ENCODE measurements around the gene THAP3.
"Not testable (repeated sequence)": the region's sequence is repeated elsewhere in the genome, so short reads cannot be mapped to it uniquely, and the experiment has no call there.

THAP3 gene

DNA sequence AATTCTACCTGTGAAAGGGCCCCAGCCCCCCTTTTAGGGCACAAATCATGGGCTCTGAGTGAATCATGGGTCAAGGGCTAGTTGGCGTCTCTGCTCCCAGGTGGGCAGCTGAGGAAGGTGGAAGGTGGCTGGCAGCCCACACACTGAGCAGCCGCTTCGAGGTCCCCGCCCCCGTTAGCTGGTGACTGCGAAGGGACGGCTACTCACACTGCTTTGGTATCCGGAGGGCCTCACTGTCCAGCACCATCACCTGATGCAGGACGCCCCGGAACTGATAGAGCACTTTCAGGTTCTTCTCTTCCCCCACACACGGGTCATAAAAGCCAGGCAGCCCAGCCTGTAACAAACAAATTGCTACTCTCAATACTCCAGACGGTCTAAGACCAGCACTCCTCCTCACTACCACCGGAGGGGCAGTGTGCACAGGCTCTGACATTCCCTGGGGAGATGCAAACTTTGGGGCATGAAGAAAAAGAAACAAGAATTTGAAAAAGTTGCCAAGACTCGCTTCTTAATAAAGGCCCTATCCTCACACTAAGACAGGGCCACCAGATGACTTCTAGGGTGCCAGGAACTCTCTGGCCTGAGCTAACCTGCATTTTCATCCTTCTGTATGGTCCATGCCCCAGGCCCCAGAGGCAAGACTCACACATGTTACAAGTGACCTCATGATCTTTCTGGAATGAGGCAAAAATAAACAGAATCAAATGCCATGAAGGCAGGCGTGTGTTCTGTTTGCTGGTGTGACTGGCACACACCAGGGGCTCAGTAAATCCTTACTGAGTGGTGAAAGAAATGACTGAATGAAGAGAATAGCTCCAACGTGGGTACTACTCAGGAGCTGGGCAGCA is 11.5 kb downstream of the THAP3 start:
- DNase-seq, result no peak

DNA sequence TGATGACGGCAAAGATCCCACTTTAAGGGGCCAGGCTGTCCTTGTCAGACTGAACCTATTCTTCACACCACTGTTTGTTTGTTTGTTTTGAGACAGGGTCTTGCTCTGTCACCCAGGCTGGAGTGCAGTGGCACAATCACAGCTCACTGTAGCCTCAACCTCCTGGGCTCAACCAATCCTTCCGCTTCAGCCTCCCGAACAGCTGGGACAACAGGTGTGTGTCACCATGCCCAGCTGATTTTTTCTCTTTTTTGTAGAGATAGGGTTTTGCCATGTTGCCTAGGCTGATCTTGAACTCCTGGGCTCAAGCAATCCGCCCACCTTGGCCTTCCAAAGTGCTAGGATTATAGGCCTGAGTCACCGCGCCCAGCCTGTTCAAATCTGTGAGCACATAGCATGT is 12.1 kb downstream of the THAP3 start:
- not testable (repeated sequence) for DNase-seq

DNA sequence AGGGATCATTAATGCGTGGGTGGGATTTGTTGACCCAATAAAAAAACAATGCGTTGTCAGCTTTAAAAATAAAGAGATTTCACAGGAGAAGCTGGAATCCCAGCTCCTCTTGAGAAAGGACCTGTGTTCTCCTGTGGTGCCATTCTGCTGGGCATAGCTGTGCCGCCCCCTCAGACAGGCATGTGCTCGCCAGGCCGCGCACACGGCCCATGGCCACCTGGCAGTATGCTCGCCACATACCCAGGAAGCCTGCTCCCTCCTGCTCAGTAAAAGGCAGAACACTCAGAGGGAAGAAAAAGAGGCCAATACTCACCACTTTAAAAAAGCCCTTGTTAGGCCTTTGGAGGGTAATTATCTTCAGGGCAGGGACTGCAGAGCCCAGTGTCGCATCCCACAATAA is 13.1 kb downstream of the THAP3 start:
- no peak for DNase-seq

DNA sequence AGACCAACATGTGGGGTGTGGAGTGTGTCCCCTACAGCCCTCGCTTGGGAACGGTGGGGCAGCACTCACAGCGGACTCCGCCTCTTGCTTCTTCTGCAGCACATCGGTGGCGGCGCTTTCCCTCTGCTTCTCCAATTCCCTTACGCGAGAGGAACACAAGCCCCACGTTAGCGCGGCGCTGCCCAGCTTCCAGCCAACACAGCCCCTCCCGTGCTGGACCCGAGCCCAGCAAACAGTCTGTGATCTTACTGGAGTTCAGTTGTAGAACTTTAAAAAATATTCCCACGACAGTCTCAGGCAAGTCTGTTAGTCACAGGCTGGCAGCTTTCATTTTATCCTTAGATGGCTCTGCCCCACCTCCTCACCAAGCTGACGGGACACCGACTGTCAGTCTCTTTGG is 13.6 kb downstream of the THAP3 start:
- DNase-seq, result no peak

DNA sequence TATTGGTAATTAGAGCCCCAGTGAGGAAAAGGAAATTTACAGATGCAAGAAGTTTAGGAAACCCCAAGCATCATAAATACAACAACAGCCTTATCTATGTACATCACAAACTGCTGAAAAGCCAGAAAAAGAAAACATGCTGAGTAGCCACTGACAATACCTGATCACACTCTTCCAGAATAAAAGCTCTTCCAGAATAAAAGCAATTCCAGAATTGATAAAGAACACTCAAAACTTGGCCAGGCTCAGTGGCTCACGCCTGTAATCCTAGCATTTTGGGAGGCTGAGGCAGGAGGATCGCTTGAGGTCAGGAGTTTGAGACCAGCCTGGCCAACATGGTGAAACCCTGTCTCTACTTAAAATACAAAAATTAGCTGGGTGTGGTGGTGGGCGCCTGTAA is 16.2 kb downstream of the THAP3 start:
- not testable (repeated sequence) for DNase-seq

DNA sequence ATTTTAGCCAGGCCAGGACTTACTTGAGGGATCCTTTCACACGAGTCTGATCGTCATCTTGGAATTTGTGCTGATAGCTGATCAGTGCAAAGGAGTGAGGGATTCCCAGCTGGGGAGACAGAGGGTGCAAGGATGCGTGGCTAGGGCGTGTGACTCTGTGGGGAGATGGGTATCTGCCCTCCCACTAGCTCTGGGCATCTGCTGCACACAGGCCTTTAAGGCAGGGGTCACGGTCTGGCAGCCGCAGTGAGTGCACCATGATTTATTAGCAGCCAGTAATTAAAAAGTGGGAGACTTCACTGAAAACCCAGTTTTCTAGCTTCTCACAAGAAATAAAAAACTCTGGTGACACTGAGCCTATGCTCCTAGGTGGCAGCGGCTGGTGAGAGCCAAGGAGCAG is 20.4 kb downstream of the THAP3 start:
- no peak for DNase-seq

DNA sequence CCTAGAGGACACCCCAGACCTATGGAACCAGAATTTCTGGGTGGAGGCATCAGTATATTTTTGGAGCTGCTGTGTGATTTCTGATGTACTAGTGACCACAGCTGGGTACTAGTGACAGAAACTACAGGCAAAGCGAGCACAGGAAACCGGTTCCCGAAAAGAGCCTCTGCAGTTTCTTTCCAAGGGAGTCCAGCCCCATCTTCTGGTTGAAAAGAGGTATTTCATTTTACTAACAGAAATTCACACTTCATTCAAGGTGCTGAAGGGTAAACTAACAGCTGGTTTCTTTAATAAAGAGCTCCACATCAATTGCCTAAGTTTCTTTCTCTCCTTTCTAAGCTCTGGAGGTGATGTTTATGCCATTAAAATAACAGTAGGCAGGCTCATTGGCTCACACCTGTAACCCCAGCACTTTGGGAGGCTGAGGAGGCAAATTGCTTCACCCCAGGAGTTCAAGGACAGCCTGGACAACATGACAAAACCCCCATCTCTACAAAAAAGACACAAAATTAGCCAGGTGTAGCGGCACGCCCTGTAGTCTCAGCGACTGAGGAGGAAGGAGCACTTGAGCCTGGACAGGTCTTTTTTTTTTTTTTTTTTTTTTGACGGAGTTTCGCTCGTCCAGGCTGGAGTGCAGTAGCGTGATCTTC is 22.0 kb downstream of the THAP3 start:
- no peak for DNase-seq

DNA sequence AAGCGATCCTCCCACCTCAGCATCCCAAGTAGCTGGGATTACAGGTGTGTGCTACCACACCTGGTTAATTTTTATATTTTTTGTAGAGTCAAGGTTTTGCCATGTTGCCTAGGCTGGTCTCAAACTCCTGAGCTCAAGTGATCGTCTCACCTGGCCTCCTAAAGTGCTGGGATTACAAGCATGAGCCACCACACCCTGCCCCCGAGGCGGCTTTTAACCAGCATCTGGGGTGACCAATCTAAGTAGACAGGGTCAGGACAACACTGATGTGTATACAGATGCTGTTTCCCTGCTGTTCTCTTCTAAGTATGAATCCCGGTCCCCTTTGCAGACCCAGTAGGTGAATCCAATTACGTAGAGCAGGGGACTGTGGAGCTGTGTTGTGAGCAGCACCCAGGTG is 23.9 kb downstream of the THAP3 start:
- no peak for DNase-seq

DNA sequence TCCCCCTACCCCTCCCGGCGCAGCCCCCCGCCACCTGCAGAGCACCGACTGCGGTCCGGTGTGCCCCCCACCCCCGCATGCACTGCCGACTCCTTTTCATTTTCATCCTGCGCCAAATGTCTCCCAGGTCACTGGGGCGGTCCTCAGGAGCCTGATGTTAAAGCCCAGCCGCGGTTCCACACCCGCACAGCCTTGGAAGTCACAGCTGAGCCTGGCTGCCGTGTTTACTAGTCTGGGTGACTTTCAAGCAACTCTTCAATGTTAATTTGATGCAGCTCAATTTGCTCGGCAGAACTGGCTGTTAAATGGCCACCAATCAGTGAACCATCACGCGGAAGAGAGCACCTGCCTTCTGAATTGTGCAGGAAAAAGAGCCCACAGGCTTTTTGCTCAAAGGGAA is 27.2 kb downstream of the THAP3 start:
- no peak for DNase-seq

DNA sequence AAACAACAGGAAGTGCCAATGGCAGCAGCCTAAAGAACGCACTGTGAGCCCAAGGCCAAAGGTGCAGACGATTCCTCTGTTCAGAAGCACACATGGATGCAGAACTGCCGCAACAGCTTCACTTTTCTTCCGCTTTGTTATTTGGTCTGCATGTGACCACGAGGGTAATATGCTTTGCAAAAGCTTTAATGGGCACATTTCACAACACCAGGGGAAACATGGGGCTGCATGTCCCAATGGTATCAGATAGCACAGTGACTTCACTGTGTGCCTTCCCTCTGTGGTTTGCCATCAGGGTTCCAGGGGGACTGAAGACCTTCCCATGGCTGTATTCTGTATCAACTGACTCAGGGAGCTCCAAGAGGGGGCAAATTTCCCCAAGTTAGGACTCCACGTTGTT is 28.3 kb downstream of the THAP3 start:
- no peak for DNase-seq

DNA sequence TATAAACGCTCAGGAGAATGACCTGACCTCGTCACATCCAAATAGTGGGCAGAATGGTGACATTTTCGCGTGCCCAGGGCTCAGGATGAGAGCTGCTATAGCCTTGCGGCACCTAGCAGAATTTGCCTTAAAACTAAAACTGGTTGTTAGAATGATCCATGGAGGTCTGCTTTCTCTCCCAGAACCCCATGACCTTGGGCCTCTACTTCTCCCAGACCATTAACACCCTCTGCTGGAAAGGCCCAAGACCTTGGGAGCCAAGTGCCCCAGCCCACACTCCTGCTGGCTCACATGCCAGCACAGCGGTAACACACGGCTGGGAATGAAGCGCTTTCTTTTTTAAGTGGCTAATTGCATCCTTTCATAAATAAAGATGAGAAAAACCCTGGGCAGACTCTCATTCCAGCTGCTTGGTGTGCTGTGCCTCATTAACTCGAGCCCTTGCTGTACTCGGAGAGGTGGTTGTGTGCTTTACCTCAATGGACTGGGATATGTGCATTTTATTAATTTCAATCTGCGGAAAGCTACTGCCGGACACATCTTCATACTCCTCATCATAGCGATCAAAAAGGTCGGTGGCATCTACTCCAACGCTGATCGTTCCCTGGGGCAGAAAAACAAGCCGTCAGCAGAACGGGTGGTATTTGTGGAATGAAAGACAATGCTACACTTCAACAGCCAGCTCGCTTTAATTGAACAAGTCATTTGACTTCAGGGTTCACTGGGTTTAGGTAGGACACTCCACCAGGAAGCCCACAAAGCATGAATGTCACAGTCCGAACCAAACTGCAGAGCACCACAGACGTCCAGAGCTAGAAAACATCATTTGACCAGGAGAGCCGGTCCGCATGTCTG is 29.0 kb downstream of the THAP3 start:
- no peak for DNase-seq

DNA sequence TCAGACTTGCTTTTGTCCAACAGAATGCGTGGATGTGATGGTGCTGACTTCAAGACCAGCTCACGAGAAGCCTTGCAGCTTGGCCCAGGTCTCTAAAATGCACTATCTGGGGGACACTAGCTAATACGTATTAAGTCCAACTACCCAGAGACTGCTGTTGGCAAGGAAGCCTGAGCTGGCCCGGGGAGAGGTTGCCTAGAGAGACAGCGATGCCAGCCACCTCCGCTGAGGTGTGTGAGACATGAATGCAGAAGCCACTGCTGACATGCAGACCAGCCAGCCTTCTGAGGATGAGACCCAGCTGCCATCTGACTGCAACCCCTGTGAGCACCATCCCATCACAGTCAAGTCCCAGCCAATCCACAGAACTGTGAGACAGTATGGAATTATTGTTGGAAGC is 32.5 kb downstream of the THAP3 start:
- no peak for DNase-seq

DNA sequence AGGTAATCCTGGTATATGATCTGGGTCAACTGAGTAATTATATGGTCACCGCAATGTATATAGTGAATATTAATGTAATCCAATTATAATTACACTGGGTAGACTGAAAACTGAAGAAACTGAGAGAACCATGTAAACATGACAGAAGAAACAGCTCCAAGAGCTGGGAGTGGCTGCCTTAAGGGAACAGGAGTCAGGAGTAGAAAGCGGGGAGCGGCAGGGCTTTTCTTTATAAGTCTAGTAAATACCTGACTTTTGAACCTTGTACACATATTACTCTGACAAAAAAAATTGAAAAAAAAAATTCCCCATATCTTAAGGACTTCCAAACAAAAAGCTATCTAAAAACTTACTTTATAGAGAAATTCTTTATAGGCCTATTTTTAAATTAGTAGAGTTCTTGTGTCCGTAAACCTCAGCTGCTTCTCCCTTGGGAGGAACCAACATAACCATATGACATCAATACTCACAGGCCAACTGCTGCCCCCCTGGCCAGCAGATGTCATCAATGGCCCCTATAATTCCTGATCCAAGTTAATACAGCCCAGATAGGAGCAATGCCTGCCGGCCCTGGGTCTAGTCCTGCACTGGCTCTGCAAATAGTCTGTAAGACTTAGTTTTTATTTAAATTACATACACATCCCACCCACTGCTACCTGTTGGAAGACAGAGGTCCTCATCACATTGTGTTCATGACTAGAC is 33.8 kb downstream of the THAP3 start:
- no peak for DNase-seq

DNA sequence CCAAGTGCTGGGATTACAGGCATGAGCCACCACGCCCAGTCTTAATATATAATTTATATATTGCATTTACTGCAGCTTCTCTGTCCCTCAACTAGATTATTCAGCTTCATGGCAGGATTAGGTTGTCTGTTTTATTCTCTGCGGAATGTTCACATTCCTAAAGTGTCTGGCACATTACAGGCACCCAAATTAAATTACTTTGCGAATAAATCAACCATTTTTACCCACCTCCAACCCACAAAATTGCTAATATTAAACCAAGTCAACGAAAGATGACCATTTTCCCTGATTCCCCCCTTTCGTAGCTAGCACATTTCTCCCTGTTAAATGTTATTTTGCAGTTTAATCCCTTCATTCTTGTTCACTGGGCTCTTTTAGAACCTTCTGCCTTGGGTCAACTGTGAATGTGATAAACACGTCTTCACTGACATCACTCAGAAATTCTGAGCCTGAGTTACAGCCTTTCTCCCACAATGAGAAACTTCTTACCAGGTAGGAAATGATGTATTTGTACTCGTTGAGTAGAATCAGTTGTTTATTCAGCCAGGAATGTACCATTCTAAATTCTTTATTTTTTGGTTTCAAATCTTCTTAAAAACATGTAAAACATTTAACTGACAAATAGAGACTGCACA is 35.9 kb downstream of the THAP3 start:
- DNase-seq, result no peak

DNA sequence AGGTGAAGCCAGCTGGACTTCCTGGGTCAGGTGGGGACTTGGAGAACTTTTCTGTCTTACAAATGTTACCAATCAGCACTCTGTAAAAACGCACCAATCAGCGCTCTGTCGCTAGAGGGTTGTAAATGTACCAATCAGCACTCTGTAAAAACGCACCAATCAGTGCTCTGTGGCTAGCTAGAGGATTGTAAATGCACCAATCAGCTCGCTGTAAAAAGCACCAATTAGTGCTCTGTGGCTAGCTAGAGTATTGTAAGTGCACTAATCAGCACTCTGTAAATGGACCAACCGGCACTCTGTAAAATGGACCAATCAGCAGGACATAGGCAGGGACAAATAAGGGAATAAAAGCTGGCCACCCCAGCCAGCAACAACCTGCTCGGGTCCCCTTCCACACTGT is 37.8 kb downstream of the THAP3 start:
- not testable (repeated sequence) for DNase-seq

DNA sequence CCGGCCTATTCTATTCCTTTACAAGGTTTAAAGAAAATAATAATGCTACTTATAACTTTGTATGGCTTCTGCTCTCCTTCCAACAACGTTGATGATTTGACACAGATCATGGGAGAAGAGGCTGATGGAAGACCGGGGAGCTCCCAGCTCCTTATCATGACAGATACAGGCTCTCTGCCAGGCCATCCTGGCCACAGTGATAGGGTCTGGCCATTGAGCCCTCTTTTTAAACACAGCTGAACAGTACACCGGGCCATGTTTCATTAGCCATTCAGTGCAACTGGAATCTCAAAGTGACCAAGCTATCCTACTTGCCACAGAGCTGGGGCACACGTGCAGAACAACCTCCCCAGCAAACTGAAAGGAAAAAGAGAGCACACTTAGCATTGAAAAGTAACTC is 42.0 kb downstream of the THAP3 start:
- no peak for DNase-seq

DNA sequence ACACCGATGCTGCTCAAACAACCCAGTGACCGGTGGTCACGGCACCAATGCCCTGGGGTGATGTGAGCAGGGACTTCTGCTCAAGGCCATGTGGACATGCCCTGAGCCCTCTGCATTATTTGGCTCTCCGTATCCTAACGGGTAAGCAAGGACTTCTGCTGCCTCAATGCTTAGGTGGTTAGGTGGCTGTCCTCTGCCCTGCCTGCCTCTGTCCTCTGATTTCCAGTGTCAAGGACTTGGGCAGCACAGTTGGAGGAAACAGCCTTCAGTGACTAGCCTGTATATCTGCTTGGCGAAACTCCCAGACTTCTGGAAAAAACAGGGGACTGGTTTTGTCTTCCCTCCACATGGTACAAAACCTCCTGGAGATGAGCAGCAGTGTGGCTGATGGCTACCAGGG is 42.5 kb downstream of the THAP3 start:
- DNase-seq, result no peak

DNA sequence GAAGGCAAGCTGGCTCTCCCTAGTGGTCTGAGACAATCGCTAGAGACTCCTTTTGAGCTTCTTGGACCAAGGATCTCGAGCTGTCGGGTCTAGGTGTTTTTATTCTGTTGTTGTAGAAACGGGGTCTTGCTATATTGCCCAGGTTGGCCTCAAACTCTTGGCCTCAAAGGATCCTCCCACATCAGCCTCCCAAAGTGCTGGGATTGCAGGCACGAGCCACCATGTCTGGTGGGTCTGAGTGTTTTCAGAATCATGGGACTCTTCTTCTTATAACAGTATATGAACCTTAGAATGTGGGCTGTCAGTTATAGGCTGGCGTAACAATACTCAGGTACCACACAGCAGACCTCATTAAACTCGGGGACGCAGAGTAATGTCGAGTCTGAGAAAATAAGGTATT is 43.8 kb downstream of the THAP3 start:
- no peak for DNase-seq

DNA sequence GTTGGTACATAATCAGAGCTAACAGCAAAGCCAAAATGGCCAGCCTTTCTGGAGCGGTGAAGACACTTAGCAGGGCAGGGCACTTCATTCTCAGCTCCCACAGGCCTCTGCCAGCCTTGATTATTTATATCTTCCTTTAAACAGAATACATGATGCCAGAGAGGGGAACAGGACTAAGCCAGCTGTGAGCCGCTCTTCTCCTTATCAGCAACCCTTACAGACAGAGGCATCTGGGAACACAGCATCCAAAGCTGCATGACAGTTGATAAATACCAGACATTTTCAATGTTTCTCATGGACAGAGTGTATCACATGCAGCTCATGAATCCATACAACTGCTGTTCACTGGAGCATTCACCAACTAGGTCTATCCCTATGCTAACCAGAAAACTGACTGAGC is 47.9 kb downstream of the THAP3 start:
- no peak for DNase-seq

DNA sequence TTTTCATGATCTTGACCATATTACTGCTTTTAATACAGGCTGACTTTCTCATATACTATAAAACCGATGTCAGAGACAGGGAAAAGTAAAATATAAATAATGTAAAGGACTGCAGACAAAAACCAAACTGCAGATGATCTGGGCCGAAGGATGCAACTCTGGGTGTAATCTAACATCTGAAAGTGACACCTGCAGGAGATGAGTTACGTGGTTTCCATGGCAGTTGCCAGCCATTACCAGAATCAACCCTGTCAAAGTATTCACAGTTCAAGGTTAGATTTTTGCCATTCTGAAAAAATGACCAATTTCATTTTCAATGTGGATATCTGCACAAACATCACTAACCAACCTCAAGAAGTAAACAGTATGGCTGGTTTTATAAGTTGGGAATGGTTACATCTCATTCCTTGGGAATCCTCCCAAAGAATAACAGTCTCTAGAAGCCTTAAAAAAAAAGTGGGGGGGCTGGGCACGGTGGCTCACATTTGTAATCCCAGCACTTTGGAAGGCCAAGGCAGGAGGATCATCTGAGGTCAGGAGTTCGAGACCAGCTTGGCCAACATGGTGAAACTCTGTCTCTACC is 49.2 kb downstream of the THAP3 start:
- no peak for DNase-seq

DNA sequence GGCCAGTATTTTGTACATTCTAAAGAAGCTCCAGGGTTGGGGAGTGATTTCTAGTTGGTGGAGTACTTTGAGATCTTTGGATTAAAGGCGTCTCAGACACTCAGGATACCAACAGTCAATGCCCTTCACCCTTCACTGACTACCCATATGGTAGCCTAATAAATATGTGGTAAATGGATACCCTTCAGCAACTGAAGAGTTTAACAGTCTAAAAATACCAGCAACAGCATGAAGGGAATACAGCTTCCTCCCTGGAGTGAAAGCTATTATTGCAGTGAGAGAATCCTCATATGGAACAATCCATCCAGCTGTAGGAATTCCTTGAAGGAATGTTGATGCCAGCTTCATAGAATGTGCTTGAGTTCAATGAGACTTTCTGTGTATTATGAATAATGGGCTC is 50.1 kb downstream of the THAP3 start:
- no peak for DNase-seq

DNA sequence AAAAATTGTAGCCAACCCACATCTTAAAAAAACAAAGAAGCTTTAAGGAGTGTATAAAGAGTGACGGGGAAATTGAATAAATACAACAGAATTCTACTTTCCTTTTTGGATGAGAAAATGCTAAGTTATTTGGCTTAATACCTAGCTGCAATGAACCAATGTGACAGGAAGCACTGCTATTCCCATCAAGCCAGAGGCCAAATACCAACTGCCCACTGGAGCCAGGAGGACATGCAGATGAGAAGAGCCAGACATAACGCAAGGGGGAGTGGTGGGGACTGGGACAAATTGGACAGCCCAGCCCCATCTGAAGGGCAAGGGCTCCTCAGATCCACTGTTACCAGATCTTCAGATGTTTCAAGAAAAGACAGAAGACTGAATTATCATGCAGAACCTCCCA is 51.3 kb downstream of the THAP3 start:
- no peak for DNase-seq

All from activated CD4-positive, CD25-positive, alpha-beta regulatory T cell (primary cell).